Cardiac fibroblast (primary cell): Measurements from ENCODE around the gene MAGEF1.

Source experiments
- DNase-seq, 2 donors: peaks; one replicate each; pipeline versions ENCODE4 v3.0.0 to v3.0.0-alpha.2; 2010; ENCODE audit warnings: low read depth in 2 of 2
- H3K4me3 ChIP-seq, 2 donors: replicated peaks in 1 of 2; 1 replicate in 1 of 2; 2 replicates in 1 of 2; pipeline ENCODE4 v1.5.1; 2011; ENCODE audit warnings: low read depth in 2 of 2, low read length in 2 of 2, mild to moderate bottlenecking in 2 of 2, moderate library complexity in 1 of 2
- TF ChIP-seq, protein P1 (sequence below): IDR thresholded peaks from one replicate; pipeline ENCODE4 v1.5.1; 2011; ENCODE audit warnings: low read depth, mild to moderate bottlenecking, low read length, inconsistent platforms

Gene MAGEF1

DNA sequence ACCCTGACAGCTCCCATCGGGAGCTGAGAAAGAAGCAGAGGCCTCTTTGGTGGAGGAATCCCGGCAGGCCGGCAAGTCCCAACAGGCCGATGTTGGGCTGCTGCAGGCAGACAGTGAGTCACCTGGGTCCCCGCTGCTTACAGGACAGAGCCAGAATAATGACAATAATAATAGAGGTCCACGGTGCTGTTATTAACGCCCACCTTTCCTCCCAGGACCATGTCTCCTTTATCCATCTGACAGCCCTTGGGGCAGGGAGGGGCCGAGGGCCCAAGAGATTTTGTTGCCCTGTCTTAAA is 29.3 kb upstream of the MAGEF1 start:
- DNase-seq, result no peak
- TF ChIP-seq, protein P1, sequence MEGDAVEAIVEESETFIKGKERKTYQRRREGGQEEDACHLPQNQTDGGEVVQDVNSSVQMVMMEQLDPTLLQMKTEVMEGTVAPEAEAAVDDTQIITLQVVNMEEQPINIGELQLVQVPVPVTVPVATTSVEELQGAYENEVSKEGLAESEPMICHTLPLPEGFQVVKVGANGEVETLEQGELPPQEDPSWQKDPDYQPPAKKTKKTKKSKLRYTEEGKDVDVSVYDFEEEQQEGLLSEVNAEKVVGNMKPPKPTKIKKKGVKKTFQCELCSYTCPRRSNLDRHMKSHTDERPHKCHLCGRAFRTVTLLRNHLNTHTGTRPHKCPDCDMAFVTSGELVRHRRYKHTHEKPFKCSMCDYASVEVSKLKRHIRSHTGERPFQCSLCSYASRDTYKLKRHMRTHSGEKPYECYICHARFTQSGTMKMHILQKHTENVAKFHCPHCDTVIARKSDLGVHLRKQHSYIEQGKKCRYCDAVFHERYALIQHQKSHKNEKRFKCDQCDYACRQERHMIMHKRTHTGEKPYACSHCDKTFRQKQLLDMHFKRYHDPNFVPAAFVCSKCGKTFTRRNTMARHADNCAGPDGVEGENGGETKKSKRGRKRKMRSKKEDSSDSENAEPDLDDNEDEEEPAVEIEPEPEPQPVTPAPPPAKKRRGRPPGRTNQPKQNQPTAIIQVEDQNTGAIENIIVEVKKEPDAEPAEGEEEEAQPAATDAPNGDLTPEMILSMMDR, result no peak
- H3K4me3 ChIP-seq, result no peak overlapping the region

DNA sequence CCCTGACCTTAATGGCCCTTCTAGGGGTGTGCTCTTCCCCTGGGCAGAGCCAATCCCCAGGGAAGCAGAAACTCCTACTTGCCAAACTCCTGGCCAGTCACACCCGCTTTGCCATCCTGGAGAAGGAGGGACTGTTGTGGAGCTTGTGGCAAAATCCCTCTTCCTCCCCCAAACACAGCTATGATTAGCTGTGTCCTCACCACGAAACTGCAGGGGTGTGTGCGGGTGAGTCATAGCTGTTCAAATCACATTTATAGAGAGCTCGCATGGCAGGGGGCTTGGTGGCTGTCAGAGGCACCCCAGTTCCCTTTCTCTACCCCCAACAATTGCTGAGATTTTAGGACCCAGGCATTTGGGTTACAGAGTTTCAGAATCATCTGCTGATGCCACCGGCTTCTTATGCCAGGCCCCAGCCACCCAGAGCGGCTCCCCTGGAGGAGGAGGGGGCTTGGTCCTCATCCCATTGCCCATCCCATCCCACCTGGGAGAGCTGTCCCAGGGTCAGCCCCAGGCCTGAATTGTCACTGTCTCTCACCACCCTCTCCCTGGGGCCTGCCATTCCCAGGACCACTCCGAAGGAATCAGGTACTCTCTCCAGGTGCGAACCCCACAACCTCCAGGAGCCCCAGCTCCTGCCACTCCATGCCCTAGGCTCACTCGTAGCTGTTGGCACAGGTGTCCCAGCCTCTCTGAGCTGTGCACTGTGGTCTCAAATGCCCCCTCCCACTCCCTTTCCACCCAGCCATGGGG is 28.8 kb upstream of the MAGEF1 start:
- H3K4me3 ChIP-seq, result no peak overlapping the region

DNA sequence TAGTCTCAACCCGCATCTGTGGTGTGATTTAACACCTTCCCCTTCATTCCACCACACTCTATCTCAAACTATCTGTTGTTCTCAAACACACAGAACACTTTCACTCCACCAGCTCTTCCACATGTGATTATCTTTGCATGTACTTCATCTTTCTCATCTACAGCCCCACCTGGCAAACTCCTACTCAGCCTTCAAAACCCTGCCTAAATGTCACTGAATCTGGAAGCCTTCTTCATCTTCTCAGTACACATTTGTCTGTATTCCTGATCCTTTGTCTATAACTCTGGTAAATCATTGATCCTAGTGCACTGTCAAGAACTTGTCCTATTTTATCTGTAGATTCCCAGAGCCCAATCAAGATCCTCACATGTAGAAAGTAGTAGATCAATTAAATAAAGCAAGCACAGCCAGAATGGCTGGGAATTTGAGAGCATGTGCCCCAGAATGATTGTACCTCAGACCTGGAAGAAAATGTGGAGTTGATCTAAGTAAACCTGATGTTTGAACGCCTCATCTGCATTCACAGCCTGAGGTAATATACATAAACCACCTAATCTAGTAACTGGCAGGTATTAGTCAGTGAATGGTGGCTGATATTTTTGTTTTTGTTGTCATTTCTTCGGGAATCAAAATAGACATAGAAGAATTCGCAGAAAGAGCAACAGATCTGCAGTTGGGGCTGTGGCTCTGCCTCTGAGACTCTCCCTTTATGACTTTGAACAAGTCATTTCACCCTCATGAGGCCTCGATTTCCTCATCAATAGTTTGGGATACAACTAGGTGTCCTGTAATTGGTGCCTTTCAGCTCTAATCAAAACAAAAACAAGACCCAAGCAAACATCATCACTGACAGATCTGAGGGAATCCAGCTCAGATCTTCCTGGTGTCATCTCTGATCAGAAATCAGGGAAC is 28.0 kb upstream of the MAGEF1 start:
- DNase-seq, result no peak
- H3K4me3 ChIP-seq, result no peak overlapping the region
- TF ChIP-seq, protein P1, result no peak

More for the DNA sequence above, 28.8 kb upstream of the MAGEF1 start:
- TF ChIP-seq, protein P1, result no peak
- DNase-seq, result peak; percentile 28 to 54

DNA sequence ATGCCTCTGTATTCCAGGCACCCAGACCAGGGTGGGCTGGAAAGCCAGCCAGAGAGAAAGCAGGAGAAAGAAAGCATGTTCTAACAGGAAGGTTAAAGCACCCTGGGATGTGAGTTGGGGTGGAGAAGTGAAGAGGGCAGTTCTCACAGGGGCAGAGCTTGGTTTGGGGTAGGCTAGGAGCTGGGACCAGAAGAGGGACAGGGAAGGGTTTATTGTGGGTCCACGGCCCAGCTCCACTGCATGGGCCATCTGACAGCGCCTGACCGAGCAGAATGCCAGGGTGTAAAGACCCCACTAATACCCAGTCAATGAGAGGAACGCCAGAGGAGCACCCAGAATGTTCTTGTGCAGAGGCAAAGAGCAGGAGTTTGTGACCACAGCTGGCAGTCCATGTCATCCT is 27.1 kb upstream of the MAGEF1 start:
- no peak for DNase-seq
- TF ChIP-seq, protein P1, result no peak
- H3K4me3 ChIP-seq, result no peak overlapping the region

- TF ChIP-seq, protein P1, result no peak
- no peak for DNase-seq
- H3K4me3 ChIP-seq, result no peak overlapping the region
Measured at GRCh38 chr3:184738506-184738890, 26.6 kb upstream of the MAGEF1 start.

GRCh38 chr3:184737641-184738505 is 26.0 kb upstream of the MAGEF1 start:
- peak; percentile 70 to 87 for DNase-seq

More at GRCh38 chr3:184737641-184738505, 26.0 kb upstream of the MAGEF1 start:
- H3K4me3 ChIP-seq, result no peak overlapping the region
- TF ChIP-seq, protein P1, result no peak
